ENCODE measurements around the gene SLC6A9.

DNA sequence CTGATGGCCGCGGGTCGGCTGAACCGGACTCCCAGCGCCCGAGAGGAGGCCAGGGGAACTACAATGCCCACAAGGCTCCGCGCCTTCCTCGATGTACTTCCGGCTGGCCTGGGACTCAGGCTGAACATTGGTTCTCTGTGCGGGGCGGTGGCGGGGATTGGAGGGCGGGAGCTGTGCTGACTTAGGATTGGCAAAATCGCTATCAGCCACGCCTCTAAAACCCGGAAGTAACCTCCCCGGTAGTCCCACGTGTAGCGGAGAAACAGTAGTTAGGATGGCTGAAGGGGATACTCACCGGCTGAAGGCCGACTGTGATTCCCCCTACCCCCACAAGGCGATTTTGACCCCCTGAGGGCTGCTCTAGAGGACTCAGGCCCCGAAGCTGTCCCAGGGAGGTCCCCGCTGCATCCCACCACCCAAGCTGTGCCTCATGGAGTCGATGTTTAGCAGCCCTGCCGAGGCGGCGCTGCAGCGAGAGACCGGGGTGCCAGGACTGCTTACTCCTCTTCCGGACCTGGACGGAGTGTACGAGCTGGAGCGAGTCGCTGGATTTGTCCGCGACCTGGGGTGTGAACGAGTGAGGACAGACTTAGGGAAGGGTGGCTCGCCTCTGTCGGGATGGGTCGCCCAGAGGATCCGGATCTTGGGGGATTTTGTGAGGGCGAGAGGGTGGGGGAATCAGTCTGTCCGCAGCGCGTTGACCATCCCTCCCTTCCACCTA, 61.4 kb downstream of the SLC6A9 start, which contains the start of gene DPH2:
- TF ChIP-seq EZH2 (IDR thresholded peaks at IDR 0.05; ENCODE audit: low read depth, unreplicated experiment), result no peak
- no peak for TF ChIP-seq ZNF114 (CRISPR knock-in tag; IDR thresholded peaks at IDR 0.05)
- TF ChIP-seq, protein P1, sequence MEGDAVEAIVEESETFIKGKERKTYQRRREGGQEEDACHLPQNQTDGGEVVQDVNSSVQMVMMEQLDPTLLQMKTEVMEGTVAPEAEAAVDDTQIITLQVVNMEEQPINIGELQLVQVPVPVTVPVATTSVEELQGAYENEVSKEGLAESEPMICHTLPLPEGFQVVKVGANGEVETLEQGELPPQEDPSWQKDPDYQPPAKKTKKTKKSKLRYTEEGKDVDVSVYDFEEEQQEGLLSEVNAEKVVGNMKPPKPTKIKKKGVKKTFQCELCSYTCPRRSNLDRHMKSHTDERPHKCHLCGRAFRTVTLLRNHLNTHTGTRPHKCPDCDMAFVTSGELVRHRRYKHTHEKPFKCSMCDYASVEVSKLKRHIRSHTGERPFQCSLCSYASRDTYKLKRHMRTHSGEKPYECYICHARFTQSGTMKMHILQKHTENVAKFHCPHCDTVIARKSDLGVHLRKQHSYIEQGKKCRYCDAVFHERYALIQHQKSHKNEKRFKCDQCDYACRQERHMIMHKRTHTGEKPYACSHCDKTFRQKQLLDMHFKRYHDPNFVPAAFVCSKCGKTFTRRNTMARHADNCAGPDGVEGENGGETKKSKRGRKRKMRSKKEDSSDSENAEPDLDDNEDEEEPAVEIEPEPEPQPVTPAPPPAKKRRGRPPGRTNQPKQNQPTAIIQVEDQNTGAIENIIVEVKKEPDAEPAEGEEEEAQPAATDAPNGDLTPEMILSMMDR (conservative IDR thresholded peaks at IDR 0.05; ENCODE audit: low read depth in 2 of 2), result 0 out of 4 replicates have a peak, but pooled peaks of 1 of the 2 experiments have one; percentile 10
- no peak for TF ChIP-seq NANOG (IDR thresholded peaks at IDR 0.05; ENCODE audit: borderline replicate concordance)
- TF ChIP-seq, protein P2, sequence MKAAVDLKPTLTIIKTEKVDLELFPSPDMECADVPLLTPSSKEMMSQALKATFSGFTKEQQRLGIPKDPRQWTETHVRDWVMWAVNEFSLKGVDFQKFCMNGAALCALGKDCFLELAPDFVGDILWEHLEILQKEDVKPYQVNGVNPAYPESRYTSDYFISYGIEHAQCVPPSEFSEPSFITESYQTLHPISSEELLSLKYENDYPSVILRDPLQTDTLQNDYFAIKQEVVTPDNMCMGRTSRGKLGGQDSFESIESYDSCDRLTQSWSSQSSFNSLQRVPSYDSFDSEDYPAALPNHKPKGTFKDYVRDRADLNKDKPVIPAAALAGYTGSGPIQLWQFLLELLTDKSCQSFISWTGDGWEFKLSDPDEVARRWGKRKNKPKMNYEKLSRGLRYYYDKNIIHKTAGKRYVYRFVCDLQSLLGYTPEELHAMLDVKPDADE (IDR thresholded peaks at IDR 0.05), result peak; percentile 92
- TF ChIP-seq POLR2AphosphoS5 (IDR thresholded peaks at IDR 0.05; ENCODE audit: low read depth), result peak; percentile 51; the same call in 1 of the 2 replicates
- 0 out of 2 replicates have a peak, but pooled peaks have one; percentile 7 for TF ChIP-seq CREB1 (CRISPR knock-in tag; IDR thresholded peaks at IDR 0.05; ENCODE audit: low read depth)
- TF ChIP-seq, protein P3, sequence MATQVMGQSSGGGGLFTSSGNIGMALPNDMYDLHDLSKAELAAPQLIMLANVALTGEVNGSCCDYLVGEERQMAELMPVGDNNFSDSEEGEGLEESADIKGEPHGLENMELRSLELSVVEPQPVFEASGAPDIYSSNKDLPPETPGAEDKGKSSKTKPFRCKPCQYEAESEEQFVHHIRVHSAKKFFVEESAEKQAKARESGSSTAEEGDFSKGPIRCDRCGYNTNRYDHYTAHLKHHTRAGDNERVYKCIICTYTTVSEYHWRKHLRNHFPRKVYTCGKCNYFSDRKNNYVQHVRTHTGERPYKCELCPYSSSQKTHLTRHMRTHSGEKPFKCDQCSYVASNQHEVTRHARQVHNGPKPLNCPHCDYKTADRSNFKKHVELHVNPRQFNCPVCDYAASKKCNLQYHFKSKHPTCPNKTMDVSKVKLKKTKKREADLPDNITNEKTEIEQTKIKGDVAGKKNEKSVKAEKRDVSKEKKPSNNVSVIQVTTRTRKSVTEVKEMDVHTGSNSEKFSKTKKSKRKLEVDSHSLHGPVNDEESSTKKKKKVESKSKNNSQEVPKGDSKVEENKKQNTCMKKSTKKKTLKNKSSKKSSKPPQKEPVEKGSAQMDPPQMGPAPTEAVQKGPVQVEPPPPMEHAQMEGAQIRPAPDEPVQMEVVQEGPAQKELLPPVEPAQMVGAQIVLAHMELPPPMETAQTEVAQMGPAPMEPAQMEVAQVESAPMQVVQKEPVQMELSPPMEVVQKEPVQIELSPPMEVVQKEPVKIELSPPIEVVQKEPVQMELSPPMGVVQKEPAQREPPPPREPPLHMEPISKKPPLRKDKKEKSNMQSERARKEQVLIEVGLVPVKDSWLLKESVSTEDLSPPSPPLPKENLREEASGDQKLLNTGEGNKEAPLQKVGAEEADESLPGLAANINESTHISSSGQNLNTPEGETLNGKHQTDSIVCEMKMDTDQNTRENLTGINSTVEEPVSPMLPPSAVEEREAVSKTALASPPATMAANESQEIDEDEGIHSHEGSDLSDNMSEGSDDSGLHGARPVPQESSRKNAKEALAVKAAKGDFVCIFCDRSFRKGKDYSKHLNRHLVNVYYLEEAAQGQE (IDR thresholded peaks at IDR 0.05; ENCODE audit: unreplicated experiment), result peak; percentile 32

Data from GM23338 (cell line).